ENCODE data around the gene CELF5. TPM values are rescaled to one million over a fixed set of nuclear protein-coding genes. Genes with fewer than 3 reads are reported as not detected.
A peak's percentile ranks its signal among the peaks of the same experiment; 100 is the strongest.

CELF5 gene
- total RNA-seq, 4 donors from 2014 or later = not detected

DNA sequence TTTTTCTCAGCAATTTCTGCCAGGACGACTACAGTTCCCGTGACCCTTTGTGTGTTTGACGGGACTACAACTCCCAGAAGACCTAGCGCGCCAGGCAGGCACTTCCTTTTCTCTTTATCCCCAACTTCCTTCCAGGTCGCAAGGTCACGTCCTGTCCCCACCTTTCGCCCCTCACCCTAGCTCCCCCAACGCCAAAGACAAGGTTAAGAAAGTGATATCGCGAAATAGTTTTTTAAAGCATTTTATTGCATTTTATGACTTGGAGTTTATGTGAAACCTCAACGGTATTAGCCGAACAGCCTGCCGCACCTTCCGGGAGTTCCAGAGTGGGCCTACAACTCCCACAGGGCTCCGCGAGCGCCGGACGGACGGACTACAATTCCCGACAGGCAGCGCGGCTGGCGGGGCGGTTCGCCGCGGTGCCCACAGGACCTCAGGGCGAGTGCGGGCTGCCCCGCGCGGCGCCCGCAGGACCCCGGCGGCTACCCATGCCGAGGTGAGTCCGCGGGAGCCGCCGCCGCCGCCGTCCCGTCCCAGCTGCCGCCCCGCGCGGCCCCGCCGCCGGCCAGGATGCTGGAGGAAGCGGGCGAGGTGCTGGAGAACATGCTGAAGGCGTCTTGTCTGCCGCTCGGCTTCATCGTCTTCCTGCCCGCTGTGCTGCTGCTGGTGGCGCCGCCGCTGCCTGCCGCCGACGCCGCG is 38.9 kb upstream of the CELF5 start, which contains the start of gene NCLN:
Gene NCLN, plus strand, starts transcription at position 470 of the 699 bp plus-strand sequence. Its CDS starts 101 bp downstream, at position 571.
- WGBS, 2 donors = 0% methylated on average over 11 of the region's 69 CpGs

GRCh38 chr19:3186160-3186688 is 38.2 kb upstream of the CELF5 start:
- TF ChIP-seq CTCF (IDR thresholded peaks at IDR 0.05) (no peak), POLR2A (IDR thresholded peaks at IDR 0.05) (no peak)
- Histone ChIP-seq H3K9me3 (no peaks in the 10 kb centered on the region), H3K27me3 (no peaks in the 10 kb centered on the region), H3K36me3 (peaks cover 0 to 5% (median 0%) of the 10 kb centered on the region in 3 donors), H3K27ac (peak overlapping the region; percentile 83 to 93 (median 88)), H3K4me3 (peak overlapping the region; percentile 59 to 99 (median 97)), H3K4me1 (peaks cover 17 to 50% (median 21%) of the 10 kb centered on the region in 3 donors)
- 0% methylated on average over 1 to 10 of the region's 38 CpGs for WGBS, 2 donors
- intact Hi-C loops (cut with DNase I) = no loop called here
- no peak for DNase-seq

More for the DNA sequence above, 38.9 kb upstream of the CELF5 start, which contains the start of gene NCLN:
- peak; percentile 77 for DNase-seq
- peak in 2 of 4 donors; percentile 25 to 43 for TF ChIP-seq POLR2A (IDR thresholded peaks at IDR 0.05)
- peak in 2 of 6 experiments; percentile 6 for TF ChIP-seq CTCF (IDR thresholded peaks at IDR 0.05)
- Histone ChIP-seq H3K9me3 (no peaks in the 10 kb centered on the region), H3K36me3 (no peaks in the 10 kb centered on the region), H3K4me1 (peaks cover 17 to 50% (median 21%) of the 10 kb centered on the region in 3 donors), H3K4me3 (peak within 1 kb of the TSS; percentile 59 to 99 (median 97)), H3K27me3 (no peaks in the 10 kb centered on the region), H3K27ac (peak within 1 kb of the TSS; percentile 83 to 93 (median 88))
- intact Hi-C loops (cut with DNase I) = no loop called here

DNA sequence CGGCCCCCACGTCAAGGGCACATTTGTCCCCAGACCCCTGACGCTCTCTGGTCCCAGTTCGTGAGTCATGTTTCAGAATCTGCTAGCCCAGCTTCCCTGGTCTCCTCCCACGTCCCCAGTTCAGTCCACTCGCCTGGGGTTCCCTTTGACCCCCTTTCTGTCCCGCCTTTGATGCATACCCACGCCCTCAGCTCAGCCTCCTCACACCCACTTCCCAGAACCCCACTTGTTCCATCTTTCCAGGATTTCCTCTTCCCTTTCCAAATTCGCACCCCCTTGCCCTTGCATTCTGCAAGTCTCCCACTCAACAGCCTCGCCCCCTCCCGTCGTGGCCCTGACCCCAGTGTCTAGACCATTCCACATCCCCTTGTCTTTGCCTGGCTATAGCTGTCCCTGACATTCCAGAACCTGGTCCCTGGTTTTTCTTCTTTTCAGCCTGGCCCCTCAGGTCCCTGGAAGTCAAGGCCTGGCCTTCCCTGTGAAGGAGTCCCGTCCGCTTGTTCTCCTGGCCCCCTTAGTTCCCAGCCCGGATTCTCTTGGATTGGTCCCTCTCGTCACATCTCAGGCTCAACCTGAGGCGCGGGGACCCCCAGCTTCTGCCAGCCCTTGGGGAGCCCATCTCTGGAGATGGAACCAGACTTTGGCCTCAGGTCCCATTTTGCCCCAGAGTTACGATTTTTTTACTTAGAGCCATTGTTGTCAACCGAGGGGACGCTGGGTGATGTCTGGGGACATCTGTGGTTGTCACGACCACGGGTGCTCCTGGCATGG is 37.4 kb upstream of the CELF5 start:
- Histone ChIP-seq H3K4me1 (peaks cover 17 to 50% (median 21%) of the 10 kb centered on the region in 3 donors), H3K9me3 (no peaks in the 10 kb centered on the region), H3K27me3 (no peaks in the 10 kb centered on the region), H3K27ac (peak overlapping the region in 2 of 4 donors; percentile 83 to 90), H3K4me3 (peak overlapping the region; percentile 59 to 99 (median 97)), H3K36me3 (peaks cover 0 to 8% (median 0%) of the 10 kb centered on the region in 3 donors)
- WGBS, 2 donors = 45 to 55% methylated on average over 14 to 19 of the region's 23 CpGs
- DNase-seq = no peak
- TF ChIP-seq CTCF (IDR thresholded peaks at IDR 0.05) (no peak), POLR2A (IDR thresholded peaks at IDR 0.05) (no peak)
- intact Hi-C loops (cut with DNase I) = no loop called here

GRCh38 chr19:3187662-3188511 is 36.6 kb upstream of the CELF5 start:
- Histone ChIP-seq H3K4me1 (peaks cover 17 to 50% (median 21%) of the 10 kb centered on the region in 3 donors), H3K9me3 (no peaks in the 10 kb centered on the region), H3K27ac (no peak overlapping the region), H3K4me3 (peak overlapping the region in 1 of 4 donors; percentile 96), H3K36me3 (peaks cover 0 to 15% (median 0%) of the 10 kb centered on the region in 3 donors), H3K27me3 (no peaks in the 10 kb centered on the region)
- 82 to 88% methylated on average over 22 to 26 of the region's 36 CpGs for WGBS, 2 donors
- TF ChIP-seq CTCF (IDR thresholded peaks at IDR 0.05) (no peak), POLR2A (IDR thresholded peaks at IDR 0.05) (no peak)
- intact Hi-C loops (cut with DNase I) = no loop called here
- DNase-seq = no peak

Measured in esophagus squamous epithelium (tissue), 5 donors.